Erythroblast (primary cell): ENCODE results near the gene SLC44A1.

Source experiments
- GATA1 ChIP-seq: IDR thresholded peaks from 2 replicates; pipeline ENCODE4 v1.6.1; 2011; ENCODE audit warnings: low read depth, mild to moderate bottlenecking, control low read depth, low read length, moderate library complexity
- POLR2A ChIP-seq: IDR thresholded peaks from 2 replicates; pipeline ENCODE4 v1.6.1; 2011; ENCODE audit warnings: mild to moderate bottlenecking, low read length

- TF ChIP-seq POLR2A (no peak), GATA1 (no peak)
Measured at GRCh38 chr9:105242557-105242956, 1.9 kb upstream of the SLC44A1 start.
